ENCODE data around the gene UROC1. TPM values are rescaled to one million over a fixed set of nuclear protein-coding genes. Genes with fewer than 3 reads are reported as not detected.
"Not testable (repeated sequence)": the region's sequence is repeated elsewhere in the genome, so short reads cannot be mapped to it uniquely, and the experiment has no call there.

UROC1 gene
- total RNA-seq, 2 experiments from 2014 or later, result 0.09 TPM; not detected in 1

DNA sequence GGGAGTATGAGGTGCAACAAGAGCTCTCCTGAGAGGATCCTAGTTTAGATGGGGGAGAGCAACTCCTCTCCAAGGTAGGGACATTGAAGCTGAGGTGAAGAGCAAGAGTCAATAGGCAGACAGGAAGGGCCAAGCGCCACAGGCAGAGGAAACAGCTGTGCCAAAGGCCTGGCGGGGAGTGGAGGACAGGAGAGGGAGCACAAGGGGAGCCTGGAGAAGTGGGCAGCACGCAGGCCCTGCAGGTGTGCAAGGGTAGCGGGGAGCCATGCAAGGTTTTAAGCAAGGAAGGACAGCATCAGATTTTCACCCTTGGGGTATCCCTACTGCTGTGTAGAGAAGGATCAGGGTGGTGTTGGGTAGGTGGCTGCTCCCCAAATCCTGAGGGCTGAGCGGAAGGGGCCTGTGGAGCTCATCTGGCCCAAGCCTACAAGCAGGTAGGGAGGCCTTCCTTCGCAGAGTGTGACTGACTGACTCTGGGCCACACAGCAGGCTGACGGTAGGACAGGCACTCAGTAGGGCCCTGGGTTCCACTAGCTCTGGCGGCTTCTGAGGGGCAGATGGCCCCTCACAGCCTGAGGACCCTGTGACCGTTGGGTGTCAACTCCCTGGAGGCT, 19.6 kb upstream of the UROC1 start:
- no peak overlapping the region for H3K4me3 ChIP-seq (ENCODE audit: low read depth, low read length, poor library complexity, severe bottlenecking)
- TF ChIP-seq, protein P1, sequence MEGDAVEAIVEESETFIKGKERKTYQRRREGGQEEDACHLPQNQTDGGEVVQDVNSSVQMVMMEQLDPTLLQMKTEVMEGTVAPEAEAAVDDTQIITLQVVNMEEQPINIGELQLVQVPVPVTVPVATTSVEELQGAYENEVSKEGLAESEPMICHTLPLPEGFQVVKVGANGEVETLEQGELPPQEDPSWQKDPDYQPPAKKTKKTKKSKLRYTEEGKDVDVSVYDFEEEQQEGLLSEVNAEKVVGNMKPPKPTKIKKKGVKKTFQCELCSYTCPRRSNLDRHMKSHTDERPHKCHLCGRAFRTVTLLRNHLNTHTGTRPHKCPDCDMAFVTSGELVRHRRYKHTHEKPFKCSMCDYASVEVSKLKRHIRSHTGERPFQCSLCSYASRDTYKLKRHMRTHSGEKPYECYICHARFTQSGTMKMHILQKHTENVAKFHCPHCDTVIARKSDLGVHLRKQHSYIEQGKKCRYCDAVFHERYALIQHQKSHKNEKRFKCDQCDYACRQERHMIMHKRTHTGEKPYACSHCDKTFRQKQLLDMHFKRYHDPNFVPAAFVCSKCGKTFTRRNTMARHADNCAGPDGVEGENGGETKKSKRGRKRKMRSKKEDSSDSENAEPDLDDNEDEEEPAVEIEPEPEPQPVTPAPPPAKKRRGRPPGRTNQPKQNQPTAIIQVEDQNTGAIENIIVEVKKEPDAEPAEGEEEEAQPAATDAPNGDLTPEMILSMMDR (conservative IDR thresholded peaks at IDR 0.05; ENCODE audit: low read length), result no peak
- no peak for TF ChIP-seq EZH2phosphoT487 (IDR thresholded peaks at IDR 0.05; ENCODE audit: borderline replicate concordance, low read depth, low read length)
- H2AFZ ChIP-seq (ENCODE audit: low read length), result no peak overlapping the region
- ChIA-PET POLR2A (no interaction called here), CTCF (ENCODE audit: unreplicated experiment) (no interaction called here)
- no peak overlapping the region for H3K27ac ChIP-seq (ENCODE audit: low read depth, low read length, poor library complexity, severe bottlenecking)
- H3K4me2 ChIP-seq (ENCODE audit: low read length), result no peak overlapping the region
- intact Hi-C loops (cut with micrococcal nuclease; ENCODE audit: unreplicated experiment), result no loop called here
- no peaks in the 10 kb centered on the region for H3K9me2 ChIP-seq (ENCODE audit: insufficient read depth, low read length)
- no peak for DNase-seq (ENCODE audit: low spot score)
- H4K20me1 ChIP-seq (ENCODE audit: insufficient read depth, low read length), result no peaks in the 10 kb centered on the region
- no peaks in the 10 kb centered on the region for H3K36me3 ChIP-seq (ENCODE audit: insufficient read depth, low read length)
- H3K9me3 ChIP-seq (ENCODE audit: low read length), result no peaks in the 10 kb centered on the region
- no TSS peak for BruUV-seq (replicated peaks)
- no peaks in the 10 kb centered on the region for H3K79me2 ChIP-seq (ENCODE audit: insufficient read depth, low read depth, low read length)
- no peaks in the 10 kb centered on the region for H3K4me1 ChIP-seq (ENCODE audit: insufficient read depth, low read length, poor library complexity, severe bottlenecking)

DNA sequence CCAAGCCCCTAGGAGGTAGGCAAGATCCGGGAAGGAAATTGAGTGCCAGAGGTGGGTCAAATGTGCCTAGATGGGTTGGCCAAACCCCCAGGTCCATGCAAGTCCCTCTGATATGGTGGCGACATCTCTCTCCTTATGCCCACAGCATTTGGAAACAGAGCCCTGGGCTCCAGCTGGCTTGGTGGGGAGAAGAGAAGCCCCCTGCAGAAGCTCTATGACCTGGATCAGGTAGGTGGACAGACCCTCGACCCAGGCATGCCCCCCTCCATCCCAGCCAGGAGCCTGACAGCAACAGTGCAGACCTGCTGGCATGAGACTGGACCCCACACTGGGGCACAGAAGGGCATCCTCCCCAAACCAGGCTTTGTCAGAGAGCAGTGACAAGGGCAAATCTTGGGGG, 18.6 kb upstream of the UROC1 start:
- H3K36me3 ChIP-seq (ENCODE audit: insufficient read depth, low read length), result no peaks in the 10 kb centered on the region
- intact Hi-C loops (cut with micrococcal nuclease; ENCODE audit: unreplicated experiment), result no loop called here
- DNase-seq (ENCODE audit: low spot score), result no peak
- no TSS peak for BruUV-seq (replicated peaks)
- H3K4me2 ChIP-seq (ENCODE audit: low read length), result no peak overlapping the region
- no peak overlapping the region for H3K27ac ChIP-seq (ENCODE audit: low read depth, low read length, poor library complexity, severe bottlenecking)
- TF ChIP-seq EZH2phosphoT487 (IDR thresholded peaks at IDR 0.05; ENCODE audit: borderline replicate concordance, low read depth, low read length), result no peak
- TF ChIP-seq, protein P1 (conservative IDR thresholded peaks at IDR 0.05; ENCODE audit: low read length), result no peak
- CTCF ChIA-PET (ENCODE audit: unreplicated experiment), result no interaction called here
- no peak overlapping the region for H2AFZ ChIP-seq (ENCODE audit: low read length)
- H3K9me2 ChIP-seq (ENCODE audit: insufficient read depth, low read length), result no peaks in the 10 kb centered on the region
- no peaks in the 10 kb centered on the region for H3K9me3 ChIP-seq (ENCODE audit: low read length)
- no peaks in the 10 kb centered on the region for H3K79me2 ChIP-seq (ENCODE audit: insufficient read depth, low read depth, low read length)
- H3K4me1 ChIP-seq (ENCODE audit: insufficient read depth, low read length, poor library complexity, severe bottlenecking), result no peaks in the 10 kb centered on the region
- H4K20me1 ChIP-seq (ENCODE audit: insufficient read depth, low read length), result no peaks in the 10 kb centered on the region
- H3K4me3 ChIP-seq (ENCODE audit: low read depth, low read length, poor library complexity, severe bottlenecking), result no peak overlapping the region
- POLR2A ChIA-PET, result no interaction called here

DNA sequence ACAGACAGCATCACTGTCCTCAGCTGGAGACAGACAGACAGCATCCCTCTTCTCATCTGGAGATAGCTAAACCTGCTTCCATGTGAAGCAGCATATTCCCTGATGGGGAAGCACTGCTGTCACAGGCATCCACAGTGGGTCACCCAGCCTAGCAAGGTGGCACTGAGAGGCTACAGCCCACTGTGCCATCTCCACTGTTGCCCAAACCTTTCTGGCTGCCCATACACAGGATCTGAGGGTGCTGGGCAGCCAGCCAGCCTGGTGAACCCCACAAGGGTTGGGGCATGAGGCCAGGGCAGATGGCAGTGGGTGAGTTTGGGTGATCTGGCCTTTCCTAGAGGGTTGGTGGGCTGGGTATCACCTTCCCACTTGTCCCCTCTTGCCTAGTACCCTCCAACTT, 18.1 kb upstream of the UROC1 start:
- no peak overlapping the region for H3K4me3 ChIP-seq (ENCODE audit: low read depth, low read length, poor library complexity, severe bottlenecking)
- CTCF ChIA-PET (ENCODE audit: unreplicated experiment), result no interaction called here
- no peaks in the 10 kb centered on the region for H3K9me2 ChIP-seq (ENCODE audit: insufficient read depth, low read length)
- TF ChIP-seq EZH2phosphoT487 (IDR thresholded peaks at IDR 0.05; ENCODE audit: borderline replicate concordance, low read depth, low read length), result no peak
- TF ChIP-seq, protein P1 (conservative IDR thresholded peaks at IDR 0.05; ENCODE audit: low read length), result no peak
- H3K79me2 ChIP-seq (ENCODE audit: insufficient read depth, low read depth, low read length), result no peaks in the 10 kb centered on the region
- no peaks in the 10 kb centered on the region for H3K4me1 ChIP-seq (ENCODE audit: insufficient read depth, low read length, poor library complexity, severe bottlenecking)
- no peaks in the 10 kb centered on the region for H4K20me1 ChIP-seq (ENCODE audit: insufficient read depth, low read length)
- POLR2A ChIA-PET, result no interaction called here
- H3K9me3 ChIP-seq (ENCODE audit: low read length), result no peaks in the 10 kb centered on the region
- H3K4me2 ChIP-seq (ENCODE audit: low read length), result no peak overlapping the region
- DNase-seq (ENCODE audit: low spot score), result no peak
- no peak overlapping the region for H3K27ac ChIP-seq (ENCODE audit: low read depth, low read length, poor library complexity, severe bottlenecking)
- H2AFZ ChIP-seq (ENCODE audit: low read length), result no peak overlapping the region
- intact Hi-C loops (cut with micrococcal nuclease; ENCODE audit: unreplicated experiment), result no loop called here
- BruUV-seq (replicated peaks), result no TSS peak
- no peaks in the 10 kb centered on the region for H3K36me3 ChIP-seq (ENCODE audit: insufficient read depth, low read length)

DNA sequence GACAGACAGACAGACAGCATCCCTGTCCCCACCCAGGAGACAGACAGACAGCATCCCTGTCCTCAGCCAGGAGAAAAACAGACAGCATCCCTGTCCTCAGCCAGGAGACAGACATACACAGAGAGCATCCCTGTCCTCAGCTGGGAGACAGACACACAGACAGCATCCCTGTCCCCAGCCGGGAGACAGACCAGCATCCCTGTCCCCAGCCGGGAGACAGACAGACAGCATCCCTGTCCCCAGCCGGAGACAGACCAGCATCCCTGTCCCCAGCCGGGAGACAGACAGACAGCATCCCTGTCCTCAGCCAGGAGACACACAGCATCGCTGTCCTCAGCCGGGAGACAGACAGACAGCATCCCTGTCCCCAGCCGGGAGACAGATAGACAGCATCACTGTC, 17.1 kb upstream of the UROC1 start:
- H3K79me2 ChIP-seq (ENCODE audit: insufficient read depth, low read depth, low read length); H3K4me1 ChIP-seq (ENCODE audit: insufficient read depth, low read length, poor library complexity, severe bottlenecking); intact Hi-C loops (cut with micrococcal nuclease; ENCODE audit: unreplicated experiment); H3K36me3 ChIP-seq (ENCODE audit: insufficient read depth, low read length); H3K27ac ChIP-seq (ENCODE audit: low read depth, low read length, poor library complexity, severe bottlenecking); H2AFZ ChIP-seq (ENCODE audit: low read length); H3K9me2 ChIP-seq (ENCODE audit: insufficient read depth, low read length); H3K9me3 ChIP-seq (ENCODE audit: low read length); H3K4me3 ChIP-seq (ENCODE audit: low read depth, low read length, poor library complexity, severe bottlenecking); BruUV-seq (replicated peaks); DNase-seq (ENCODE audit: low spot score); H4K20me1 ChIP-seq (ENCODE audit: insufficient read depth, low read length); H3K4me2 ChIP-seq (ENCODE audit: low read length); CTCF ChIA-PET (ENCODE audit: unreplicated experiment); POLR2A ChIA-PET: not testable (repeated sequence)

All from OCI-LY7 (cell line).